CD4-positive, alpha-beta T cell treated with Interleukin-12 subunit alpha and Interleukin-12 subunit beta, for 1 hour (primary cell): ENCODE measurements around the gene PRELID2.
"Not testable (repeated sequence)": the region's sequence is repeated elsewhere in the genome, so short reads cannot be mapped to it uniquely, and the experiment has no call there.

ENCODE experiments used
- DNase-seq: peaks from one replicate; pipeline ENCODE4 v3.0.0-alpha.2; 2020

PRELID2 gene

GRCh38 chr5:145838276-145838675 lies 3.1 kb upstream of the PRELID2 start:
- no peak for DNase-seq

GRCh38 chr5:145836241-145836640 lies 1.1 kb upstream of the PRELID2 start:
- DNase-seq: not testable (repeated sequence)

DNA sequence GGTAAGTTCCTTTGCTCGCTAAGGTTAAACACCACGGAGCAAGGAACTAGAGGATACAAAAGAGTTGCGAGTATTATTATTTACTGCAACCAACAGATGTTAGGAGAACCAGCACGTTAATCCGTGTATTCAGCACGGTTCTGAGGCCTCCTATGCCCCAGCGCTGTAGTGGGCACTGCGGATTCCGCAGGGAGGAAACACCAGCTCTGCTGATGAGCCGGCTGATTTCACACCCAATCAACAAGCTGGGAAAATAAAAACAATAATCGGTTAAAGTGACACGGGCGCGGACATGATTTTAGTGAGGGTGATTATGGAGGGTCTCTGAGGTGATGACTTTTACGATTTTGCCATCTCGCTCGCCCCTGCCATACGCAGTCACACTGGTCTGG lies 702 bp upstream of the PRELID2 start:
- DNase-seq: no peak

GRCh38 chr5:145834554-145834916 lies 607 bp downstream of the PRELID2 start:
- DNase-seq: no peak

- no peak for DNase-seq
Measured at GRCh38 chr5:145833631-145834200, 1.4 kb downstream of the PRELID2 start.

GRCh38 chr5:145830594-145830993 lies 4.5 kb downstream of the PRELID2 start:
- no peak for DNase-seq

GRCh38 chr5:145829708-145830361 lies 5.3 kb downstream of the PRELID2 start:
- DNase-seq: no peak

DNA sequence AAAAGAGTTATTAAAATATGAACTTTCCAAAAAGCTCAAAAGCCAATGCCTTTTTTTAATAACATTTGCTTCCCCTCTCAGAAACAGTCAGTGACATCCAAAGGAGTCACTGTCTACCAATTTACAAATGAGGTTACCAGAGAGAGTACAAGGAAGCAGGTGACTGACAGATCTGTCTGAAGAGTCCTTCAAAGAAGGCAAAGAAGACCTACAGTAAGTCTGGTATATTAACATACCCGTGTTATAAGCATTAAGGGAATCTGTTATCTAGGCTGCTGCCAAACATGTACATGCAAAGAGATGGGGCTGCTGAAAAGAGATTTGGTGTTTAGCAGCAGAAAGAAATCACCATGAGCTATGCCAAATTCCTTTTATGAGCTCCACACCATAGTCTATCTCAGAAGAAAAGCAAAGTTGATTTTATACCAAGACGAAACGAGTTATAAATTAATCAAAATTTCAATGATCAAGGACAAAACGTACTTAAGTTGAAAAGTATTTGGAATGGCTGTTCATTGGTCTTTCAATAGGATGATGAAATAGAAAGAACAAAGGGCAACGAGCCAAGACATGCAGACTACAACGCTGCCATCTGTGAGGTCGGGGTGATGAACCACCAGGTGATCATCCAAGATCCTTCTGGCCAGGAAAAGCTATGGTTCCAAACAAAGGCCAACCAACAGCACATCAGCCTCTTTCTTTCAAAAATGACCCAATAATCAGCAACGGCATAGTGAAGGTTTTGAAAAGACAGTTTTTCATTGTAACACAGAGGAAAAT lies 8.1 kb downstream of the PRELID2 start:
- DNase-seq: no peak

- peak; percentile 33 for DNase-seq
Measured at GRCh38 chr5:145825751-145826180, 9.4 kb downstream of the PRELID2 start.

DNA sequence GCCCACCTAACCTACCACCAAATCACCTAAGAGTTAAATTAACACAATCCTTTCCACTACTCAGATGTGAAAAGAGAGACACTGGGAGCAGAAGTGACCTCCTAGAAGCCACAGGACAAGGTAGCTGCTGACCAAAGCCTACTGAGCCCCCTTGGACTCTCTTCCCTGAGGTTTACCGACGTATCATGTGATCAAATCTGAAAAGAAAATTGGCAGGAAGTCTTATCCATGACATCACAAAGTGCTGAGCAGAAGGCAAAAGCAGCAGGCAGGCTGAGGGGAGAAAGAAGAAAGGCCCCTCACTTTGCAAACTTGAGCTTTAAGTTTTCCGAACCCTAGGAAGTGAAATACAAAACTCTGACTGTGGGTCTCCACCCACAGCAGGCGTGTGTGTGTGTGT lies 11.1 kb downstream of the PRELID2 start:
- DNase-seq: no peak

DNA sequence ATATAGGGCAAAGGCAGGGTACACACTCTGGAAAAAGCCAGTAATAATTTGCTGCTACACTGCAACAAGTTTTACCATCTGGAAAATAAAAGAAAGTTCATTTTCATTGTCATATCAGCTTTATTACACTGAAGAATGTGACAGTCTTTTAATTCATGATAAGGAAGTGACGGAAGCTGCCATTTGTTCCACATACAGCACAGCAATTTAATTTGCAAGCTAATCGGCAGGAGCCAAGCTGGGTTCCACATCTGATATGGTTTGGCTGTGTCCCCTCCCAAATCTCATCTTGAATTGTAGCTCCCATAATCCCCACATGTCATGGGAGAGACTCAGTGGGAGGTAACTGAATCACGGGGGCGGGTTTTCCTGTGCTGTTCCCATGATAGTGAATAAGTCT lies 16.5 kb downstream of the PRELID2 start:
- no peak for DNase-seq

DNA sequence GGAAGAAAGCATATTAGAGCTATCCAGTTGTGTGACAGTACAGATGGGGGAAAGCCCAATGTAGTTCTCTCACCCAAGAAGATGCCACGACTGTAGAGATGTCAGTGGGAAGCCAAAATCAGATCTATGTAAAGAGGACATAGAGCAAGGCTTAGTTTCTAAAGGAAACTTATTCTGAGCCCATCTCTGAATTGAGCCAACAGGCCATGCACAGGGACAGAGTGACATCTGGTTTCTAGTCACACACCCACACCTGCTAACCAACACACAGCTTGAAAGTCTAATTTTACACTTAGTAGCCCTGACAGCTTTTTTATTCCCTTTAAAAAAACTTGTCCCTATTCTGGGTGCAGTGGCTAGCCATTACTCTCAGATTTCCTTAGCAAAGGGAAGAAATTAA lies 22.3 kb downstream of the PRELID2 start:
- DNase-seq: no peak

DNA sequence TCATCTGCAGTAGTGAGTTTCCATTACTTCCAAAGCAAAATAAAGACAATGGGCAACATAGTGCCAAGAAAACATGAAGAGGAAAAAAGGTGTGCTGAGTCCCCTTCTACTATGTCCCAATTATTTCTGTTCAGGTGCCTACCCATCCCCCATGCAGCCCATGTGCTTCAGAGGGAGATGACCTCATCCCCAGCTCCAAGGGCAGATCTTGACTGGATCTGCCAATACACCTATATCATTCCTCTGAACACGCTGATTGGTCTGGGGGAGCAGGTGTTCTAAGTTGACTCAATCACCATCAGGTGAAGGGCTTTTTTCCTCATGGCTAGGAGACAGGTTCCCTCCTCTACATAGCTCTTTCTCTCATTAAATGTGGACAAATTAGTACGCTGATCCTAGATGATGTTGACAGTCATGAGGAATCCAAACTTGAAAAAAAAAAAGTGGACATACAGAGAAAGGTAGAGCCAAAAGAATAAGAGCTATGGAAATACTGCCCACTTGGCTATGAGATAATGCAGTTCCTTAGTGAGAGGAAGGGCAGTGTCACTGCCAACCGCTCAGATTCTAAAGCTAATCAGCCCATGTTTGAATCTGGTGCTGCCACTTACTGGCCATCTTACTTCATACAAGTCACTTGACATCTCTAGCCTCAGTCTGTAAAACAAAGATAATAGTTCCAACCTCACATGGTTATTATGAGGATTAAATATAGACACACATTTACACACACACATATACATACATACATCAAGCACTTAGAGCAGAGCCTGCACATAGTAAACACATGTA lies 23.1 kb downstream of the PRELID2 start:
- DNase-seq: no peak

GRCh38 chr5:145806923-145807322 lies 28.2 kb downstream of the PRELID2 start:
- DNase-seq: no peak

DNA sequence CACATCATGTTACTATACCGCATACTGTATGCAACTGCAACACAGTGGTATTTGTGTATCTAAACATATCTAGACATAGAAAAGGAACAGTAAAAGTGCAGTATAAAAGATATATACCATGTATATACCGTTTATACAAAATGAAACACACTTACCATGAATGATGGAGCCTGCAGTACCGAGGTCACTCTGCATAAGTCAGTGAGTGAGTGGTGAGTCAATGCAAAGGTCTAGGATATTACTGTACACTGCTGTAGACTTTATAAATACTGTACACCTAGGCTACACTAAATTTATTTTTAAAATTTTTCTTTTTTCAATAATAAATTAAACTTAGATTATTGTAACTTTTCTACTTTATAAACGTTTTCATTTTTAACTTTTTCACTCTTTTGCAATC lies 29.3 kb downstream of the PRELID2 start:
- DNase-seq: no peak

- no peak for DNase-seq
Measured at GRCh38 chr5:145804701-145805100, 30.4 kb downstream of the PRELID2 start.

DNA sequence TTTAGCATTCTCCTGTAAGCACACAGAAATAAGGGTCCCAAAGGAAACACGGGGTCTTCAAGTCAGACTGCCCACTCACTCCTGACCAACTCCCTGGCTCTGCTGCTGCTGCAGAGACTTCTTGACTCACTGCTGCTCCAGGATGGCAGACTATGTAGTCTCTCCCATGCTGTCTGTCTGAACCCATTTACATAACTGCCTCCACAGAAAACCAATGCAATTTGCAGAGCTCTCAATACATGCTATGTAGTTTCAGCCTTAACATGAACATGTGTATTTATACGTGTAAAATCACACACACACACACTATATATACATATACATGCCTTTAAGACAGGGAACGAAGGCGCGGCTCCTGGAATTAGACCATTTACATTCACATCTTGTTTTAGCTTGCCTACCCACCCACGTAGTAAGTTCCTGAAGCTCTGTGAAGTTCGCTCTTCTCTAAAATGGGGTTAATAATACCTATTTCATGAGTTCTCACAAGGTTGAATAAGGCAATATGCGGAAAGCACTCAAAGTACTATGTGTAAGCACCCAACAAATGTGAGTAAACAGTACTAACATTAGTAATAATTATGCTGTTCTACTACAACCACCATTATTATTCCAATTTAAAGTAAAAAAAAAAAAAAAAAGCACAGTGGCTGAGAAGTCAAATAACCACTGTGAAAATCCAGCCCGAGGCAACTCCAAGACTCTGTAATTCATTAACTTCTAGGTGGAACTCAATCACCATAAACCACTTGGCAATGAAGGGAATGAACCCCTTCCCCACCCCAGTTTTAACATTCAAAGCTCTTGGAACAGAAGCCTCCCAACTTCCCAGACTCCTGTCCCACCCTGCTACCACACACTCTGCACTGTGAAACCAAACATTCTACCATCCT lies 31.8 kb downstream of the PRELID2 start:
- no peak for DNase-seq

DNA sequence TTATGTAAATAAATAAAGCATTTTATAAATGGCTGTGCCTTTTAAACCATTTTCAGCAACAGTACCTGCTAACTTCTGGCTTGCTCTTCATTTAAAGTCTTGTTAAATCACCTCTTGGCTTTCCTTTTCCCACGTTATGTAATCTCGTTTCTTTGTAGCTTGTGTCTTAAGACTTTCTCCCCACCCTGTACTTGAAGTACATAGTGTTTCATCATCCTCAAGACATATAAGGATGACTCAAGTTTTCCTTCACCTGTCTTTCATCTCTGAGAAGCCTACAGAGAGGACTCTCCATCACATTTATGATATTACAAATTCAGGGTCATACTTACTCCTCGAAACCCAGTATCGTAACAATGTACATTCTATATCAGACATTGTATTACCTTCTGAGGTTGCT lies 33.9 kb downstream of the PRELID2 start:
- no peak for DNase-seq

DNA sequence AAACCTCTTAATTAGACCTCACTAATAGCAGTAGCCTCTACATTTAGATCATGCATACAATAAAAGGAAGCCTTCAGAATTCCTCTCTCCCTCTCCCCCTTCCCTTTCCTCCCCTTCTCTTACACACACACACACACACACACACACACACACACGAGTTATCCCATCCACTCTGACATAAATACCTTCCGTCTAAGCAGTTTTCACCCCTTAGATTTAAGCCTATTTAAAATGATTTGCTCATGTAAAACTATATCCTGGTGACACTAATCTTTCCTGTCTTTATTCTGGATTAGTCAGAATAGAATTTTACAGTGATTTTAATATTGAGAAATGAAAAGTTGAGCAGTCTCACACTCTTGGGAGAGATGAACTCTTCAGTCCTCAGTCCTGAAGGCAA lies 35.0 kb downstream of the PRELID2 start:
- DNase-seq: no peak

- DNase-seq: not testable (repeated sequence)
Measured at GRCh38 chr5:145798503-145798902, 36.6 kb downstream of the PRELID2 start.

GRCh38 chr5:145797336-145797735 lies 37.8 kb downstream of the PRELID2 start:
- DNase-seq: no peak

- DNase-seq: no peak
Measured at GRCh38 chr5:145796318-145796717, 38.8 kb downstream of the PRELID2 start.
